ENCODE results near the gene SNAPC2. TPM values are rescaled to one million over a fixed set of nuclear protein-coding genes. Genes with fewer than 3 reads are reported as not detected.
A peak's percentile ranks its signal among the peaks of the same experiment; 100 is the strongest.

SNAPC2 gene
- total RNA-seq, 4 donors from 2014 or later, result 7.4 to 12.9 (median 9.4) TPM

DNA sequence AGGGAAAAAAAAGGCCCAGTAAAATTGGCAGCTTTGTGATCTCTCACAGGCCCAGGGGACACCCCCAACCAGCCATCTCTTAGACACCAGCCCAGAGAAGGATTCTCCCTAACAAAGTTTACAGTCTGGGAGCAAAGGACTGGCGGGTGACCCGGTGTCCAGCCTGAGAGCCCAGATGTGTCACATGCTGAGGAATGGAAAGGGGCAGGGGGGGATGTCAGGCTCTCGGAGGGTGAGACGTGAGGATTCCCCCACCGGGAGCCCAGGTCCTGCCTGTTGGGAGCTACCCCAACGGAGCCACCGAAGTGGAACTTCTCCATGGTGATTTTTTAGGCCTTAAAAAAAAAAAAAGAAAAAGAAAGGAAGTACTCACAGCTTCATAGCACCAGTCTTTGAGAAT is 10.6 kb downstream of the SNAPC2 start:
- no peak for TF ChIP-seq POLR2A (IDR thresholded peaks at IDR 0.05)
- no peak for TF ChIP-seq CTCF (IDR thresholded peaks at IDR 0.05)
- no peak overlapping the region for H3K4me3 ChIP-seq
- H3K9me3 ChIP-seq, result no peaks in the 10 kb centered on the region
- DNase-seq, result no peak
- H3K36me3 ChIP-seq, result peaks cover 0 to 61% (median 4%) of the 10 kb centered on the region in 3 donors
- peak overlapping the region in 1 of 4 donors; percentile 42 for H3K27ac ChIP-seq
- H3K27me3 ChIP-seq, result no peaks in the 10 kb centered on the region
- H3K4me1 ChIP-seq, result peaks cover 0 to 9% (median 6%) of the 10 kb centered on the region in 4 donors

- Histone ChIP-seq H3K4me3 (no peak overlapping the region), H3K36me3 (peaks cover 0 to 68% (median 4%) of the 10 kb centered on the region in 3 donors), H3K27ac (peak overlapping the region in 1 of 4 donors; percentile 42), H3K9me3 (no peaks in the 10 kb centered on the region), H3K4me1 (peaks cover 0 to 5% (median under 1%) of the 10 kb centered on the region in 4 donors), H3K27me3 (no peaks in the 10 kb centered on the region)
- TF ChIP-seq POLR2A (IDR thresholded peaks at IDR 0.05) (no peak), CTCF (IDR thresholded peaks at IDR 0.05) (no peak)
- DNase-seq, result no peak
These were observed 11.3 kb downstream of the SNAPC2 start for GRCh38 chr19:7931221-7932061.

DNA sequence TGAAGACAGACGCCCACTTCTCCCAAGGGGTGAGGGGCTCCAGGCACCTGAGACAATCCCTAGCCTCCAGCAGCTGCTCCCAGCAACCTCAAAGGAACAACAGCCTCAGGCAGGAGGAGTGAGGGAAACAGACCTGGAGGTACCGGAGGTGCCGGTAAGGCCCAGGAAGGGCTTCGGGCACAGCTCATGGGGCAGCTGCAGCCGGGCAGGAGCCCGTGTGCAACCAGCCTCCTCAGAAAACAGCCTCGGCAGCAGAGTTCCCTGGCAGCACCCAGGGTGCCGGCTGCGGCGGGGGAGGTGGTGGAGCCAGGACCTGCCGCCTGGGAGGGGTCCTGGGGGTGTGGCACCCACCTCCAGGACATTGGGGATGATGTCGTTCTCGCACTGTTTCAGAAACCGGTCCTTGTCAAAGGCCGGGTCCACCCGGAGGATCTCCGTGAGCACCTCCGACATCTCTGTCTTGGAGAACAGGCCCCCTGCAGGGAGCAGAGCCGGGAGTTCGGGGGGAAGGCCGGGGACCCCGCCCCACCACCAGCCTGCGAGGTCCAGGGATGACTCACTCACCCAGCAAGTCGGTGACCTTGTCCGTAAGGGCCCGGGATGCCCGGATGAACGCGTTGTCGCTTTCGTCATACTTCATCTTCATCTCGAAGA is 12.3 kb downstream of the SNAPC2 start:
- H3K4me3 ChIP-seq, result no peak overlapping the region
- no peak for DNase-seq
- peaks cover 0 to 72% (median 4%) of the 10 kb centered on the region in 3 donors for H3K36me3 ChIP-seq
- H3K9me3 ChIP-seq, result no peaks in the 10 kb centered on the region
- no peaks in the 10 kb centered on the region for H3K4me1 ChIP-seq
- TF ChIP-seq POLR2A (IDR thresholded peaks at IDR 0.05), result no peak
- TF ChIP-seq CTCF (IDR thresholded peaks at IDR 0.05), result no peak
- no peaks in the 10 kb centered on the region for H3K27me3 ChIP-seq
- no peak overlapping the region for H3K27ac ChIP-seq

- Histone ChIP-seq H3K27ac (no peak overlapping the region), H3K9me3 (no peaks in the 10 kb centered on the region), H3K36me3 (peaks cover 0 to 77% (median 4%) of the 10 kb centered on the region in 3 donors), H3K27me3 (no peaks in the 10 kb centered on the region), H3K4me3 (no peak overlapping the region), H3K4me1 (no peaks in the 10 kb centered on the region)
- no peak for DNase-seq
- TF ChIP-seq CTCF (IDR thresholded peaks at IDR 0.05), result no peak
- TF ChIP-seq POLR2A (IDR thresholded peaks at IDR 0.05), result no peak
These were observed 12.8 kb downstream of the SNAPC2 start for GRCh38 chr19:7932930-7933300.

DNA sequence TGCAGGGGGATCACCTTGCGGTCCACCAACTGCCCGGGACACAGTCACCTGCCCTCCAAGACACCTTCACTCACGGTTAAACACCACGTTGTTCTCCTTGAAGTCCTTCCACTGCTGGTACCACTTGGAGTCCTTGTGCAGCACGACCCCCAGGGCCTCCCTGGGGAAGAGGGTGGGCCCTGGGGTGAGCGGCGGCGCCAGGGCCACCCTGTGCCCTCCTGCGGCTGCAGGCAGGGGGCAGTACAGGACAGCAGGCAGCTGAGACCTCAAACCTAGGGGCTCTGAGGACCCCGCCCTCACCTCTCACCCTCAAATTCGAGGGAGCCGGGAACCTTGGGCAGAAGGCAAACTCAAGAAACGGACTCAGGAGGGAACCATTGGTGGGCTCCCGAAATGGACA is 13.3 kb downstream of the SNAPC2 start:
- Histone ChIP-seq H3K27ac (no peak overlapping the region), H3K9me3 (no peaks in the 10 kb centered on the region), H3K4me3 (no peak overlapping the region), H3K4me1 (no peaks in the 10 kb centered on the region), H3K36me3 (peaks cover 0 to 81% (median 4%) of the 10 kb centered on the region in 3 donors), H3K27me3 (no peaks in the 10 kb centered on the region)
- no peak for DNase-seq
- TF ChIP-seq CTCF (IDR thresholded peaks at IDR 0.05) (peak in 1 of 6 experiments; percentile 5), POLR2A (IDR thresholded peaks at IDR 0.05) (no peak)

All from Peyer's patch (tissue), 4 donors.